A549 (cell line): ENCODE data around the gene BCL2L13. TPM values are rescaled to one million over a fixed set of nuclear protein-coding genes. Genes with fewer than 3 reads are reported as not detected.

Experiments used
- ATAC-seq, 2 experiments: fragments of 200-7000 bp in 1 of 2; fragments of >200 bp in 1 of 2; cut with Nextera tagmentation in 1 of 2; cut with Tn5 transposase in 1 of 2; 3 replicates each; pipeline versions ENCODE4 v1.8.0 to v1.9.1; 2018 to 2020; ENCODE audit warnings: mild to moderate bottlenecking in 1 of 2, moderate library complexity in 1 of 2
- CTCF ChIA-PET: fragments of 300-600 bp; sonication (Branson Sonifier 250); formaldehyde crosslinking; extraction: SDS; loops from one replicate; lab custom pipeline; 2021; ENCODE audit warnings: antibody characterized with exemption, inconsistent platforms; lab: Yijun Ruan, JAX
- POLR2A ChIA-PET: fragments of 350-600 bp; formaldehyde crosslinking; extraction: SDS; loops from one replicate; lab custom pipeline; 2021; ENCODE audit warnings: antibody characterized with exemption, inconsistent platforms; lab: Yijun Ruan, JAX
- DNase-seq, 2 experiments: peaks; one replicate each; pipeline versions ENCODE4 v3.0.0 to v3.0.0-alpha.2; 2011 to 2016; ENCODE audit warnings: low read depth in 1 of 2, low spot score in 1 of 2
- FAIRE-seq: peaks from 2 replicates; lab custom pipeline; 2011; peaks lifted over from hg19 to GRCh38; lab: Jason Lieb, UNC
- H3K27ac ChIP-seq, 2 experiments: fragments of >200 bp; sonication (Bioruptor Twin); formaldehyde crosslinking; 3 replicates each; pipeline ENCODE4 v1.5.1; 2016 to 2017
- H3K4me1 ChIP-seq: fragments of >200 bp; sonication (Bioruptor Twin); formaldehyde crosslinking; 3 replicates; pipeline ENCODE4 v1.6.1; 2016
- H3K4me2 ChIP-seq: fragments of >200 bp; sonication (Bioruptor Twin); formaldehyde crosslinking; 3 replicates; pipeline ENCODE4 v1.6.1; 2016
- H3K4me3 ChIP-seq: fragments of >200 bp; sonication (Bioruptor Twin); formaldehyde crosslinking; 3 replicates; pipeline ENCODE4 v1.5.1; 2016
- H3K9me3 ChIP-seq: fragments of >200 bp; sonication (Bioruptor Twin); formaldehyde crosslinking; 3 replicates; pipeline ENCODE4 v1.6.1; 2016
- CBX2 ChIP-seq: fragments of 200-600 bp; sonication (generic); IDR thresholded peaks from 2 replicates; pipeline ENCODE4 v1.6.1; 2016; ENCODE audit warnings: low read depth, mild to moderate bottlenecking, borderline replicate concordance
- CHD2 ChIP-seq: fragments of 150-350 bp; IDR thresholded peaks from 2 replicates; pipeline ENCODE4 v1.6.1; 2014; ENCODE audit warnings: low read length; ENCODE audit not compliant: partially characterized antibody
- CHD4 ChIP-seq: fragments of 200-600 bp; sonication (generic); IDR thresholded peaks from 2 replicates; pipeline ENCODE4 v1.6.1; 2016; ENCODE audit warnings: antibody characterized with exemption, mild to moderate bottlenecking, borderline replicate concordance
- EHF ChIP-seq: fragments of 250-450 bp; sonication (Bioruptor Pico); IDR thresholded peaks from 2 replicates; pipeline ENCODE4 v1.5.0; 2020; ENCODE audit warnings: mild to moderate bottlenecking
- ELK1 ChIP-seq: fragments of 150-350 bp; IDR thresholded peaks from 2 replicates; pipeline ENCODE4 v1.6.1; 2014; ENCODE audit warnings: low read depth, mild to moderate bottlenecking, low read length
- FOXS1 ChIP-seq: fragments of 250-450 bp; sonication (Bioruptor Pico); IDR thresholded peaks from 2 replicates; pipeline ENCODE4 v1.5.0; 2020; ENCODE audit warnings: mild to moderate bottlenecking, moderate library complexity
- GATA3 ChIP-seq: IDR thresholded peaks from 2 replicates; pipeline ENCODE4 v1.6.1; 2012; ENCODE audit warnings: borderline replicate concordance
- HDAC2 ChIP-seq: fragments of 200-600 bp; sonication (generic); IDR thresholded peaks from 2 replicates; pipeline ENCODE4 v1.6.1; 2016
- HES2 ChIP-seq: fragments of >200 bp; sonication (Bioruptor Twin); formaldehyde crosslinking; IDR thresholded peaks from 2 replicates; pipeline ENCODE4 v1.6.1; 2016
- HOXA7 ChIP-seq: fragments of 250-450 bp; sonication (Bioruptor Pico); IDR thresholded peaks from 2 replicates; pipeline ENCODE4 v1.5.0; 2020; ENCODE audit warnings: mild to moderate bottlenecking, moderate library complexity
- HOXB5 ChIP-seq: fragments of 250-450 bp; sonication (Bioruptor Pico); IDR thresholded peaks from 2 replicates; pipeline ENCODE4 v1.5.0; 2020; ENCODE audit warnings: mild to moderate bottlenecking, moderate library complexity
- JUN ChIP-seq, 2 experiments: fragments of >200 bp; sonication (Bioruptor Twin); formaldehyde crosslinking; IDR thresholded peaks; 2 replicates in 1 of 2; 3 replicates in 1 of 2; pipeline ENCODE4 v1.6.1; 2016 to 2017
- JUNB ChIP-seq: fragments of >200 bp; sonication (Bioruptor Twin); formaldehyde crosslinking; IDR thresholded peaks from 2 replicates; pipeline ENCODE4 v1.6.1; 2016
- KDM5A ChIP-seq: fragments of 200-600 bp; sonication (generic); IDR thresholded peaks from 2 replicates; pipeline ENCODE4 v1.6.1; 2016; ENCODE audit warnings: antibody characterized with exemption, mild to moderate bottlenecking
- MAFK ChIP-seq: fragments of 450-650 bp; IDR thresholded peaks from 2 replicates; pipeline ENCODE4 v1.6.1; 2014; ENCODE audit not compliant: partially characterized antibody
- MAZ ChIP-seq: fragments of 150-350 bp; IDR thresholded peaks from 2 replicates; pipeline ENCODE4 v1.6.1; 2014; ENCODE audit warnings: antibody characterized with exemption, low read depth, low read length, borderline replicate concordance
- MYC ChIP-seq: IDR thresholded peaks from 2 replicates; pipeline ENCODE4 v1.6.1; 2012; ENCODE audit warnings: mild to moderate bottlenecking, inconsistent platforms, low read length, improper control_type of control experiment, borderline replicate concordance
- NR3C1 ChIP-seq: fragments of >200 bp; sonication (Bioruptor Twin); formaldehyde crosslinking; IDR thresholded peaks from 3 replicates; pipeline ENCODE4 v1.6.1; 2017
- PHF8 ChIP-seq: fragments of 200-600 bp; sonication (generic); IDR thresholded peaks from 2 replicates; pipeline ENCODE4 v1.6.1; 2016; ENCODE audit warnings: low read depth, mild to moderate bottlenecking, antibody characterized with exemption, moderate library complexity, borderline replicate concordance
- POLR2A ChIP-seq: IDR thresholded peaks from 2 replicates; pipeline ENCODE4 v1.6.1; 2012; ENCODE audit warnings: mild to moderate bottlenecking, low read length
- RFX5 ChIP-seq: fragments of 450-650 bp; IDR thresholded peaks from 2 replicates; pipeline ENCODE4 v1.7.1; 2014; ENCODE audit warnings: antibody characterized with exemption, mild to moderate bottlenecking, moderate library complexity
- RNF2 ChIP-seq: fragments of 200-600 bp; sonication (generic); IDR thresholded peaks from 2 replicates; pipeline ENCODE4 v1.6.1; 2016; ENCODE audit warnings: low read depth, mild to moderate bottlenecking, antibody characterized with exemption, moderate library complexity, borderline replicate concordance
- TP53 ChIP-seq: fragments of 250-450 bp; sonication (Bioruptor Pico); IDR thresholded peaks from 2 replicates; pipeline ENCODE4 v1.5.0; 2021; ENCODE audit warnings: mild to moderate bottlenecking, moderate library complexity
- ZC3H11A ChIP-seq: fragments of 450-650 bp; IDR thresholded peaks from 2 replicates; pipeline ENCODE4 v1.6.1; 2014; ENCODE audit warnings: antibody characterized with exemption, mild to moderate bottlenecking
- ZFP36 ChIP-seq: fragments of 450-650 bp; IDR thresholded peaks from 2 replicates; pipeline ENCODE4 v1.6.1; 2014; ENCODE audit warnings: borderline replicate concordance; ENCODE audit not compliant: partially characterized antibody
- ZNF302 ChIP-seq: fragments of 250-450 bp; sonication (Bioruptor Pico); IDR thresholded peaks from 2 replicates; pipeline ENCODE4 v1.9.0; 2021; ENCODE audit warnings: inconsistent platforms, mild to moderate bottlenecking, moderate library complexity
- ZSCAN20 ChIP-seq: fragments of 250-450 bp; sonication (Bioruptor Pico); IDR thresholded peaks from 2 replicates; pipeline ENCODE4 v1.8.0; 2022; ENCODE audit warnings: mild to moderate bottlenecking, moderate library complexity
- WGBS: methylation state at CpG from one replicate; pipeline ENCODE4 v1.1.6; 2017; ENCODE audit errors: missing lambda C conversion rate; 5-methylcytosine and 5-hydroxymethylcytosine counted together
- polyA plus RNA-seq, 4 experiments: library from polyadenylated mRNA; depleted of rRNA in 3 of 4; stranded (reverse); fragments of >200 nt; fragmentation: RNase III in 1 of 4; extraction: RNeasy Plus Mini Kit Qiagen cat#74134 plus additional on column Dnase treatment in 1 of 4; gene quantifications; 2 replicates in 3 of 4; 3 replicates in 1 of 4; pipeline ENCODE4 v1.2.3, GENCODE V29; 2011 to 2017
- TF ChIP-seq, protein P1 (sequence below): IDR thresholded peaks from 2 replicates; pipeline ENCODE4 v1.6.1; 2012; ENCODE audit warnings: low read depth, borderline replicate concordance
- TF ChIP-seq, protein P2 (sequence below): fragments of 250-450 bp; sonication (Bioruptor Pico); IDR thresholded peaks from 2 replicates; pipeline ENCODE4 v1.5.0; 2020; ENCODE audit warnings: low read depth, mild to moderate bottlenecking, moderate library complexity

BCL2L13 gene
- polyA plus RNA-seq, 2 of the 4 experiments (the other 2 are of a cell fraction) = 36.9 to 44.9 TPM

DNA sequence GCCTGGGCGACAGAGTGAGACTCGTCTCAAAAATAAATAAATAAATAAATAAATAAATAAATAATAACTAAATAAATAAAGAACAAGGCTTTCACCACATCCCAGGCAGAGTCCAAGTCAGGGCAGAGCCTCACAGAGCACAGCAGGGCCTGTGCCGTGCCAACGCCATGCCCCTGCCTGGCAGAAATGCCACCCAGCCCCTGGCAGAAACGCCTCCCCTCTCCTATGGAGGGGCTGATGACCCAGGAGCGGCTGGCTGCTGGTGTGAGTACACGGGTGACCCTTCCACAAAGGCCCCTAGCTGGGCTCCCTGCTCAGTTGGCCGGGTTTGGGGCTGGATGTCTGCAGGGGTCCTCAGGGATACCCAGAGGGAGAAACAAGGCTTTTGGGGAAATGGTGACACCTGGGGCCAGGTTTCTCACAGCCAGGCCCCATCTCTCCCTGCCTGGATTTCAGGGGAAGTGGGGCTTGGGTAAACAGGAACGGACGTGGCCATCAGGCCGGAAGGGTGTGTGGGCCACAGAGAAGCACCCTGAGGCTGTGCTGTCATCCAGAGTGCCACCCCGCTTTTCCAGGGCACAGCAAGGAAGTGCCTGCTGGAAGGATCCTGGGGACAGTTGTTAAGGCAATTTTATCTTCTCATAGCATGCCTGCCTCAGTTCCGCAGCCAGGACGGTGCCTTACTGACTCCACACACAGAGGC, 130.6 kb downstream of the BCL2L13 start:
- WGBS = 90% methylated on average over 11 of the region's 14 CpGs
- no peak for ATAC-seq
- no peak overlapping the region for H3K4me3 ChIP-seq
- CTCF ChIA-PET = interaction anchor here (1.7 to 2.3 kb wide), 2 partner anchors 16 to 27 kb away, joined by 7 to 14 read pairs; no protein-coding TSS in a partner anchor
- POLR2A ChIA-PET = no interaction called here
- no peak overlapping the region for H3K27ac ChIP-seq
- TF ChIP-seq RFX5 (no peak), RNF2 (no peak), ZNF302 (CRISPR knock-in tag) (no peak), CHD4 (no peak), HOXA7 (CRISPR knock-in tag) (no peak), CBX2 (no peak), KDM5A (no peak), ZC3H11A (no peak), MAZ (no peak), ZSCAN20 (no peak), HOXB5 (CRISPR knock-in tag) (no peak), ELK1 (no peak), ZFP36 (no peak), PHF8 (no peak), MAFK (no peak), EHF (CRISPR knock-in tag) (no peak)
- TF ChIP-seq, protein P1, sequence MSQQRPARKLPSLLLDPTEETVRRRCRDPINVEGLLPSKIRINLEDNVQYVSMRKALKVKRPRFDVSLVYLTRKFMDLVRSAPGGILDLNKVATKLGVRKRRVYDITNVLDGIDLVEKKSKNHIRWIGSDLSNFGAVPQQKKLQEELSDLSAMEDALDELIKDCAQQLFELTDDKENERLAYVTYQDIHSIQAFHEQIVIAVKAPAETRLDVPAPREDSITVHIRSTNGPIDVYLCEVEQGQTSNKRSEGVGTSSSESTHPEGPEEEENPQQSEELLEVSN = no peak
- no peaks in the 10 kb centered on the region for H3K9me3 ChIP-seq
- no peak overlapping the region for H3K4me2 ChIP-seq
- peaks cover 12% of the 10 kb centered on the region for H3K4me1 ChIP-seq
- DNase-seq = no peak
- FAIRE-seq = no peak

DNA sequence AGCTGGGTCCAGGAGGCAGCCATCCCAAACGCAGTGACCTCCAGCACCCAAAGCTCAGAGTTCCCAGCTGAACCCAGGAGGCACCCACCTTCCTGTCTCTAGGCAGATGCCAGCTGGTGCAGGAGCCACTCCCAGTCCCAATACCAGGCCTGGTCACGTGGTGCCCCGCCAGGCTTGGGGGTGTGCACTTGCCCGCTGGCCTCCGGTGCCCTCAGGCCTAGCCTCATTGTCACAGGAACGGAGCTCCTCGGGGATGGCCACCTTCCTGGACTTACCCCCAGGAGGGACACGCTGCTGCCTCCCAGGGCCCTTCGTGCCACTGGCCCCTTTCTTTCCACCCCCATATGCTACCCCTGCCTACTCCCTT, 131.1 kb downstream of the BCL2L13 start:
- POLR2A ChIA-PET = no interaction called here
- FAIRE-seq = no peak
- CTCF ChIA-PET = interaction anchor here (1.7 to 2.3 kb wide), 2 partner anchors 16 to 27 kb away, joined by 7 to 14 read pairs; no protein-coding TSS in a partner anchor
- peaks cover 14% of the 10 kb centered on the region for H3K4me1 ChIP-seq
- no peak overlapping the region for H3K4me3 ChIP-seq
- H3K27ac ChIP-seq = no peak overlapping the region
- TF ChIP-seq GATA3 (no peak), HOXA7 (CRISPR knock-in tag) (no peak), CBX2 (no peak), HES2 (no peak), TP53 (CRISPR knock-in tag) (no peak), CHD4 (no peak), ELK1 (no peak), ZNF302 (CRISPR knock-in tag) (no peak), ZSCAN20 (no peak), POLR2A (no peak), MYC (no peak), JUNB (no peak), JUN (IDR thresholded peaks at IDR 0.05) (no peak), FOXS1 (CRISPR knock-in tag) (no peak), HDAC2 (no peak), NR3C1 (no peak), CHD2 (no peak), HOXB5 (CRISPR knock-in tag) (no peak), PHF8 (no peak)
- TF ChIP-seq, protein P2, sequence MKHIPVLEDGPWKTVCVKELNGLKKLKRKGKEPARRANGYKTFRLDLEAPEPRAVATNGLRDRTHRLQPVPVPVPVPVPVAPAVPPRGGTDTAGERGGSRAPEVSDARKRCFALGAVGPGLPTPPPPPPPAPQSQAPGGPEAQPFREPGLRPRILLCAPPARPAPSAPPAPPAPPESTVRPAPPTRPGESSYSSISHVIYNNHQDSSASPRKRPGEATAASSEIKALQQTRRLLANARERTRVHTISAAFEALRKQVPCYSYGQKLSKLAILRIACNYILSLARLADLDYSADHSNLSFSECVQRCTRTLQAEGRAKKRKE (CRISPR knock-in tag) = no peak
- TF ChIP-seq, all 56 proteins: peak for 0
- no peak overlapping the region for H3K4me2 ChIP-seq
- WGBS = 98% methylated on average over 4 of the region's 9 CpGs
- DNase-seq (no peak), ATAC-seq (no peak)
- H3K9me3 ChIP-seq = no peaks in the 10 kb centered on the region
